Right lobe of liver (tissue), 4 donors: ENCODE measurements around the gene SLC39A11.

Source experiments
- POLR2A ChIP-seq: fragments of 450-650 bp; IDR thresholded peaks from one replicate; pipeline ENCODE4 v1.6.1; 2017; ENCODE audit warnings: antibody characterized with exemption, mild to moderate bottlenecking
- TF ChIP-seq, protein P1 (sequence below), 4 donors: fragments of 200-600 bp in 3 of 4; fragments of 450-650 bp in 1 of 4; IDR thresholded peaks; one replicate each; pipeline versions ENCODE4 v1.5.1 to v1.8.0; 2016 to 2022; ENCODE audit warnings: antibody characterized with exemption in 4 of 4, mild to moderate bottlenecking in 2 of 4
- donor health status: DM: no; HTN: no; CAD: no.
- donor health status: DM: no; HTN: no; CAD: no.
- donor health status: DM: no; HTN: yes; CAD: no.

DNA sequence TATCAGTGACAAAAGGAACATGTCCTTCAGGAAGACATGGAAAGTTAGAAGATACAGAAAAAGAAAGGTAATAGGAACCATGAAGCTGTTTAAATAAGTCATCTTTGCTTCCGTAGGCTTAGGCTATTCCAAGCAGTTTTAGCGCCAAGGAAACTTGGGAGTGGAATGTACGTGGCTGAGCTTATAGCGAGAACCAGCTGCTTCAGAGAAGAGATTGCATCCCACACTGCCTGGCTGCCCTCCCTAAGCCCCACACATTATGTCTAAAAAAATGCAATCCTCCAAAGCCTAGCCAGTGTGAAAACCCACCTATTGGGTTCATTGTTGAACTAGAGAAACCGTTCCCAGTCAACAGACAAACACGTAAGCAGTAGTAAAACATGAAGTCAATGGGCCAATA, 149.9 kb downstream of the SLC39A11 start:
- TF ChIP-seq, protein P1, sequence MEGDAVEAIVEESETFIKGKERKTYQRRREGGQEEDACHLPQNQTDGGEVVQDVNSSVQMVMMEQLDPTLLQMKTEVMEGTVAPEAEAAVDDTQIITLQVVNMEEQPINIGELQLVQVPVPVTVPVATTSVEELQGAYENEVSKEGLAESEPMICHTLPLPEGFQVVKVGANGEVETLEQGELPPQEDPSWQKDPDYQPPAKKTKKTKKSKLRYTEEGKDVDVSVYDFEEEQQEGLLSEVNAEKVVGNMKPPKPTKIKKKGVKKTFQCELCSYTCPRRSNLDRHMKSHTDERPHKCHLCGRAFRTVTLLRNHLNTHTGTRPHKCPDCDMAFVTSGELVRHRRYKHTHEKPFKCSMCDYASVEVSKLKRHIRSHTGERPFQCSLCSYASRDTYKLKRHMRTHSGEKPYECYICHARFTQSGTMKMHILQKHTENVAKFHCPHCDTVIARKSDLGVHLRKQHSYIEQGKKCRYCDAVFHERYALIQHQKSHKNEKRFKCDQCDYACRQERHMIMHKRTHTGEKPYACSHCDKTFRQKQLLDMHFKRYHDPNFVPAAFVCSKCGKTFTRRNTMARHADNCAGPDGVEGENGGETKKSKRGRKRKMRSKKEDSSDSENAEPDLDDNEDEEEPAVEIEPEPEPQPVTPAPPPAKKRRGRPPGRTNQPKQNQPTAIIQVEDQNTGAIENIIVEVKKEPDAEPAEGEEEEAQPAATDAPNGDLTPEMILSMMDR (IDR thresholded peaks at IDR 0.05): no peak
- no peak for TF ChIP-seq POLR2A
